NCI-H226 (cell line): ENCODE results near the gene TNFRSF1B.
A peak's percentile ranks its signal among the peaks of the same experiment; 100 is the strongest.

Source experiments
- DNase-seq: peaks from one replicate; pipeline ENCODE4 v3.0.0-alpha.2; 2015

The TNFRSF1B gene

GRCh38 chr1:12166834-12167492 is at the start of gene TNFRSF1B:
Gene TNFRSF1B, plus strand, starts transcription at chr1:12166991. Its CDS starts 101 bp downstream, at chr1:12167092.
- DNase-seq = no peak

DNA sequence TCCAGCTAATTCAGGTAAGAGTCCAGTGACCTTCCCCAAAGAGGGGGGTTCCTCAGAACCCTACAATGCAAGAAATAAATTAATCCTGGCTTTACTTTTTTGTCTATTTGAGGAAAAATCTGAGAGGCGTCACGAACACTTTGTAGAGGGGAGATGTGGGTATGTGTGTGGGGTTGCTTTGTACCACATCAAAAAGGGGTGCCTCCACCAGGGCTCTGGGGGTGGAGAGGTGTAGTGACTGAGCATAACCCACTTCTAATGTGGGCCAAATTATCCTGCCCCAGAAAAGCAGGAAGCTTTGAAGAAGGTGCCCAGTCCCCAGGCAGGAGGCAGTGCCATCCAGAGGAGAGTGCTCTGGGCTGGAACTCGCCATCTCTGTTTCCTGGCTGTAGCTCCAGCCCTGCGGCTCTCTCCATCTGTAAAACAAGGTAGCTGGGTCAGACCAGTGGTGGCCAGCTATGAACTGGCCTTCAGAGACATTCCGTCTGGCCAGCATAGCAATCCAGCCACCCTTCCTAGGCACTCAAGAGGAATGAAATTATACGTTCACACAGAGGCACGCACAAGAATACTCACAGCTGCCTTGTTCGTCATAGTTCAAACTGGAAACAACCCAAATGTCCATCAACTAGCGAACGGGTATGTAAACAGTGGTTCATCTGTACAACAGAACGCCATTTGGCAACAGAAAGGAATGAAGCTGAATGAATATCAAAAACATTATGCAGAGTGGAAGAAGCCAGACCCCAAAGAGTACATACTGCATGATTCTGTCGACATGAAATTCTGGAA is 45.4 kb upstream of the TNFRSF1B start:
- DNase-seq = no peak

GRCh38 chr1:12123172-12123571 is 43.6 kb upstream of the TNFRSF1B start:
- no peak for DNase-seq

DNA sequence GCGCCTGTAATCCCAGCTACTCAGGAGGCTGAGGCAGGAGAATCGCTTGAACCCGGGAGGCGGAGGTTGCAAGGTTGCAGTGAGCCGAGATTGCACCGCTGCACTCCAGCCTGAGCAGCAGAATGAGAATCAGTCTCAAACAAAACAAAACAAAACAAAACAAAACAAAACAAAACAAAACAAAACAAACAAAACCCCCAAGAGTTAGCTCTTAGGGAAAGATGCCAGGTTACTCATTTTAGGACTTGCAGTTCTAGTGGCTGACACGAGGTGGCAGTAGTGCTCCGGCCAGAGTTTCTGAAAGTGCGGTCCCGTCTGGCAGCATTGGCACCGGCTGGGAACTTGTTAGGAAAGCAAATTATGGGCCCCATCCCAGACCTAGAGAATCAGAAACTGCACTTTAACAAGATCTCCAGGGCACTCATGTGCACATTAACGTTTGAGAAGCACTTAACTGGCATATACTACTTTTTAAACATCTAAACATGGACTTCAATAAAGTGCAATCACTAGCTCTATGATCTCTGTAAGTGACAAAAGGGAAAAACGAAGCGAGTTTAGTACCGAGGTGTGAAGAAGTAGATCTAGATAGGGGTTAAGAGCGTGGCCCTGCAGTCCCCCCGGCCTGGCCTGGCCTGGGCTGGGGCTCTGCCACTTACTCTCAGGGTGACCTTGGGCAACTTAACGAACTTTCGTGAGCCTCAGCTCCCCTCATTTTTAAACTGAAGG is 41.9 kb upstream of the TNFRSF1B start:
- DNase-seq = peak; percentile 26

DNA sequence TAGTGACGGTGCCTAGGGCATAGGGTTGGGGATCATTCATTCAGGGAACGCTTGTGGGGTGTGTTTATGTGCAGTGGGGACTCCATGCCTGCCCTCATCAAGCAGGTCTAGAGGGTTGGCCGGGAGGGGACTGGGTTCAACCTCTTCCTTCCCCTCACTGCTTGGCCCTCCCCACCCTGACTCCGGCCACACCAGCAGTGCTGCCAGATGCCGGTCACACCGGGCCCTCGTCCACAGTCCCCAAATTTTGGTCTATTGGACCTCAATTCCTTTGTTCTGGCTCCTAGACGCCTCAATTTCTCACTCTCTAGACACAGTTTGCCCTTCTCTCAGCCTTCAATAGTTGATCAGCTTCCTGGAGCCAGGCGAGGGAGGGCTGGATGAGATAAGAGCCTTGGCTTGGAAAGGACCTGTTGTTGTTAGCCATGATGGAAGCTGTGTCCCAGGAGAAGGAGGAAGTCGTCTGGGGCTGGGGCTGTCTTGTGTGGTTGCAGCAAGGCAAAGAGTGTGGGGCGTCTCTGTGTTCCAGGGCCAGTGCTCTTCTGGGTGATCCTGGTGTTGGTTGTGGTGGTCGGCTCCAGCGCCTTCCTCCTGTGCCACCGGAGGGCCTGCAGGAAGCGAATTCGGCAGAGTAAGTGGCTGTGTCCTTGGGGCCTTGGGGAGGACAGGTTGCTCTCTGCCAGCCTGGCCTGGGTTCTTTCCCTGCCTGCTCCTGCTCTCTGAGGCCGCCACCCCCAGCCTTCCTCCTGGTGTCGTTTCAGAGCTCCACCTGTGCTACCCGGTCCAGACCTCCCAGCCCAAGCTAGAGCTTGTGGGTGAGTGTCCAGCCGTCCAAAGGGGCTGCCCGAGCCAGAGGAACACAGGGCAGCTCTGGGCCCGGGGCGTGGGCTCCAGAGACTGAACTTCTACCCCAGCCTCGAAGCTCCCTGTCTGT is 41.1 kb upstream of the TNFRSF1B start:
- no peak for DNase-seq

DNA sequence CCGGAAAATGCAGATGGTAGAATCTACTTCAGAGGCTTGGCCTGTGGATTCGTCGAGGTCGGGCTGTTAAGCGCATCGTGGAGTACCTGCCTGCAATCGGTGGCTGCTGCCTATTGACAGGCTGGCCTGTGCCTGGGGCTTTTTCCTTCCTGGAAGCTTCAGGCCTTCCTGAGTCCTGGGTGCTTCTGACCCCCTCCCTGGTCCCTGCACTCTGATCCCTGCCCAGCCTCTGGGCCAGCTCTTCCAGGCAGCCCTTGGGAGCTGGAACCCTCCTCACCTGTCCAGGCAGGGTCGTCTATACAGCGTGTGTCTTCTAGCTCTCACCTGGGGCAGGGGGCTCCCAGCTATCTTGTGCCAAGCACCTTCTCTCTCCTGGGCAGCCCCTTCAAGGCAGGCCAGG is 40.0 kb upstream of the TNFRSF1B start:
- no peak for DNase-seq

DNA sequence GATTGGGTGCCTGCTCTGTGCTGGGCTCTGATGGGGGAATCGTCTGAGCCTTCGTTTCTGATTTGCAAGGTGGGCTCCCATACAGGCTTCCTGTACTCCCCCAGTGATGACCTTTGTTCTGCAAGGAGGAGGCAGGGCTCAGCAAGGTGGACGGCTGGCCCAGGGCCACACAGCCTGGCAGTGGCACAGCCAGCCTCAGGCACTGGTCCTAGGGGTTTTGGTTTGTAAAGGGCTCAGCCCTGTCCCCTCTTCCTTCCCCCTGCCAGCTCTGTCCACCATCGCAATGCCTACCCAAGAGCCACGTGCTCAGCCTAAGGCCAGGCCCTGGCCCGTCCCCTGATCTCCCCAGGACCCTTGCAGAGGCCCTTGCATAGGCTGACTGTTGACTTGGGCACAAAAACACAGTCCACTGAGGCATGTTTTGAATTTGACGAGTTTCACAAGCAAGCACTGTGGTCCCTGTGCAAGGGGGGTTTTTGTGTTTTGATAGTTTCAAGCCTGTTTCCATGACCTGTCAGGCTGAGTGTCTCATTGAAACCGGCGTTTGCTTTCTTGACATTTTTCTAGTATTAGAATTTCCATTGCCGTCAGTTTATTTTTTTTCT is 39.5 kb upstream of the TNFRSF1B start:
- DNase-seq = no peak

DNA sequence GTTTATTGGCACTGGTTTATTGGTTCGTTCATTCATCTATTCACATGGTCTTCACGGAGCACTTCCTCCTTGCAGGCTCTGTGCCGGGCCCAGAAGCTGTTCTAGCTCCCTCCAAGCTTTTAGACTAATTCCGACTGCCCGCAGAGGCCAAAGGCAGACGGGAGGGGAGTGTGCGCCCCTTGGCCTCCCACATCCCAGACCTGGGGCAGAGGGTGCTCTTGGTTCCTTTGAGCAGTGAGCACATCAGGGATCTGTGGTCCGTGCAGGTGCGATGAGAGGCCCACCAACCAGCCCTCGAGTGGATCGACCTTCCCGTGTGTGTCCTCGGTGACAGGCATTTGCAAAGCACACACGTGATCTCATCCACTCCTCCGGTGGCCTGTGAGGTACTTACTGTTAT is 38.7 kb upstream of the TNFRSF1B start:
- no peak for DNase-seq

DNA sequence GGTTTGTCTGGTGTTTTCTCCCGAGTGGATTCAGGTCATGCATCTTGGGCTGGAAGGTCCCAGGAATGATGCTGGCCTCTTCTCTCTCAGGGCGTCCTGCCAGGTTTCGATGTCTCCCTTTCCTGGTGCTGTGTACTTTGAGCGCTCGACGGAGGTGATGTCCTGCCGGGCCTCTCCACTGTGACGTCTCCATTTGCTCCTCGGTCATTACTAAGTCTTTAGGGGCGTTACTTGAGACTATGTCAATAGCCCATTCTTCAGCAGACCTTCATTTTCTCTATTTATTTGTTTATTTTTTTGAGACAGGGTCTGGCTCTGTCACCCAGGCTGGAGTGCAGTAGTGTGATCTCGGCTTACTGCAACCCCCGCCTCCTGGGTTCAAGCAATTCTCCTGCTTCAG is 37.2 kb upstream of the TNFRSF1B start:
- DNase-seq = no peak

DNA sequence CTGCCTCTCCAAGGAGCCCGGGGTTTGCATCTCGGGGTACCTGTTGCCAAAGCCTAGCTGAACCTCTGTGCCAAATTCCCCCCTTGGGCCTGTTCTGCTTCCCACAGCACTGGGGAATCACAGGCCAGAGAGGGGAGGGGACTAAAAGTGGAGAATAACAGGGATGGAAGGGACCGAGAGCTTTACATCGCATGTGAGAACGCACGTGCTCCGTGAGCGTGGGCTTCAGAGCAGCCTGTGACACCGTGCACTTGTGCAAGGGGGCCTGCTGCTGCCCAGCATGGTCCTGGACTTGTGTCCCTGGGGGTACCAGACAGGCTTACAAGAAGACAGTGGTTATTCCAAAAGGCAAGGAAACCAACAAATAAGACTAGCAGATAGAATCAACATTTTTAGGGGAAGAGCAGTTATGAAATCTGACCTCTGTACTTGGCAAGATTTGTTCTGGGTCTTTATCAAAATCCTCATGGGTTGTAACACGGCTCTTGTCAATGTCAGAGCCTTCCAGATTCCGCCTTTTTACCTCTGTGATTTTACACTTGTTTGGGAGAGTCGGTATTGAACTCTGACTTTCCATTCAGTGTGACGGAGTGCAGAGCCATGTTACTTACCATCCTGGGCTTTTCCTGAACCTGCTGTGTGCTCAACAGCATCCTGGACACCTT is 36.2 kb upstream of the TNFRSF1B start:
- DNase-seq = no peak

DNA sequence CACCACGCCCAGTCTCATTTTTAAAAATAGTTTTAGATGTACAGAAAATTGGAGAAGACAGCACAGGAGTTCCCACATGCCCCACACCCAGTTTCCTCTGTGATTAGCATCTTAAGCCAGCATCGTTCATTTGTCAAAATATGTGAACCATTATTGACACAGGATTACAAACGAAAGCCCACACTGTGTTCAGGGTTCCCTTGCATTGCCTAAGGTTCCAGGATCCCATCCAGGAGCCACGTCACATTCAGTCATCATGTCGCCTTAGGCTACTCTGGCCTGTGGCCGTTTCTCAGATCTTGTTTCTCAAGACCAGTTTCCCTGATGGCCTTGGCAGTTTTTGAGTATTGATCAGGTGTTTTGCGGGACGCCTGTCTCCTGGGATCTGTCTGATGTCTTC is 34.7 kb upstream of the TNFRSF1B start:
- no peak for DNase-seq

DNA sequence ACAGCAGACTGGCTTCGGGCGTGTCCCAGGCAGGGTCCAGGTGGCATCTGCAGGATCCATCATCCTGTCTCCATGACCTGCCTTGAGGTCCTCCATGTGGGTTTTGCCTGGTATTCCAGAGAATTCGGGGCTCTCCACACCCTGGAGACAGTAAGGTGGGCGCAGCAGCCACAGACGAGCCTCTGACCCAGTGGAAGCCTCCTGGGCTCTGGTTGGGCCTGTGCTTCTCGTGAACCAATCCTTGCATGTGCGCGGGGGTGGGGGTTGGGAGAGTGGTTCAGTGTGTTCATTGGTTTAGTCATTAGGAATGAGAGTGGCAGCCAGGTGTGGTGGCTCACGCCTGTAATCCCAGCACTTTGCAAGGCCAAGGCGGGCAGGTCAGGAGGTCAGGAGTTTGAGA is 32.1 kb upstream of the TNFRSF1B start:
- DNase-seq = no peak

- no peak for DNase-seq
These were observed 31.2 kb upstream of the TNFRSF1B start for GRCh38 chr1:12135612-12136011.

DNA sequence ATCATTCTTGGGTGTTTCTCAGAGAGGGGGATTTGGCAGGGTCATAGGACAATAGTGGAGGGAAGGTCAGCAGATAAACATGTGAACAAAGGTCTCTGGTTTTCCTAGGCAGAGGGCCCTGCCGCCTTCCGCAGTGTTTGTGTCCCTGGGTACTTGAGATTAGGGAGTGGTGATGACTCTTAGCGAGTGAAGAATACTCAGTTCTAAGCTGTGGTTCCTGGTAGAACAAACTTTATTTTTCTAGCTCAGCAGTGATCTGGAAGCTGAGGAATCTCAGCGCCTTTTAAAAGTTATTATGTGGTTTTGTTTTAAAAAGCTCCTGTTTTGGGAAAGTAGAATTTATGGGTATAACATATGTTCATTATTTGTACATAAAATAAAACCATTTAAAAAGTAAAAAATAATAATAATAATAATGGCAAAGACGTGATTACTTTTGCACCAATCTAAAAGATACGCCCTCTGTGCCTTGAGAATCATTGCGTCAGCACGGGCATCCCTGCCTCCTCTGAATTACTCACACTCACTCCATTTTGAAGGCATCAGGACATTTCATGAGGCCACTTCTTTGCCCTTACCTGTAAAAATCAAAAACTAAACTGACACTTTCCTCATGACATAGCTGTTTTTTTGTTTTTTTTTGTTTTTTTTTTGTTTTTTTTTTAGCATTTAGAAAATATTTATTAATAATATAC is 29.7 kb upstream of the TNFRSF1B start:
- no peak for DNase-seq

DNA sequence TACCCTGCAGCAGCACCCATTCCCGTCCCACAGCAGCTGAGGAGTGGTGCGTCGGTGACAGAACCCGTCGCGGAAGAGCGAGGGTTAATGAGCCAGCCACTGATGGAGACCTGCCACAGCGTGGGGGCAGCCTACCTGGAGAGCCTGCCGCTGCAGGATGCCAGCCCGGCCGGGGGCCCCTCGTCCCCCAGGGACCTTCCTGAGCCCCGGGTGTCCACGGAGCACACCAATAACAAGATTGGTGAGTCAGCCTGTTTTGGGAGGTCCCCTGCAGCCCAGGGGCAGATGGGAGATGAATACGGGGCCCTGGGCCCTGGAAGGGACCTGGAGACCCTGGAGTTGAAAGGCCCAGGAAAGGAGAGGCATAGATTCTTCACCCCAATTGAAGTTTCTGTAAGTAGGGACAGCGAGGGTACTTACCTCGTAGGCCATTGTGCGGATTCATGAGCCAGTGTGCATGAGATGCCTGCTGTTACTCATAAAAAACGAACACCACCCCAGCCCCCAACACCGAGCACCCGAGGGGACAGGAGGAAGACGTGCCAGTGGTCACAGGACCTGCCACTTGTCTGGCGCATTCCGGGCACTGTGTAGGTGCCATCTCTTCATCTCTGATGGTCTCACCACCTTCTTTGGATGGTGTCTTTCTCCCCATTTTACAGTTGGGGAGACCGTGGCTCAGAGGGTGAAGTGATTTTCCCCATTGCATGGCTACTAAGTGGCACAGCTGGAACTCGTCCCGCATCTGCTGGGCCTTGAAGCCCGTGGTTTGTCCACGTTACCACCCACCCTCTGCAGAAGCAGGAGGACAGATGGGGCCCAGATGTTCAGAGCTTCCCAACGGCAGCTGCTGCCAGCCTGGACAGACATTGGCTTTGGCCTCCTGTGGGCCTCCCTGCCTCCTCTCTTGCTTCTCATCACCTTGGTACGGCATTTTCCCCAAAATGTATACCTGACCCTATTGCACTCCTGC is 28.3 kb upstream of the TNFRSF1B start:
- no peak for DNase-seq

DNA sequence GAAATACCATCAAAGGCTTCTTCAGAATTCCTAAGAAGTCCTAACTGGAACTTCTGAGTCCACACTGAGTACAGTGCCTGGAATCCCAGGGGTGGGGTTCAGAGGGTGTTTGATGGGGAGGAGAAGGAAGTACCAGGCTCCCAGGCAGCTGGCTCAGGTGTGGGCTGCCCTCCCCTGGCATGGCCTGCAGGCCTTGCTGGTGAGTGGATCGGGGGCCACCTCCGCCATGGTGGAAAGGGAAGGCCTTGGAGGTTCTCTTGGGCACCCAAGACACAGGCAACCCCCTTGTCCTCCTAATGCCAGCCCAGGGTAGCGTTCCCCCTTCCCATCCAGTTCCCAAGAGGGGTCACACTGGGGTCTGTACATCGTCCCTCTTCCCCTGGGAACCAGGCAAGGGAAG is 26.8 kb upstream of the TNFRSF1B start:
- no peak for DNase-seq

GRCh38 chr1:12140515-12141162 is 26.2 kb upstream of the TNFRSF1B start:
- DNase-seq = no peak

GRCh38 chr1:12141163-12141850 is 25.5 kb upstream of the TNFRSF1B start:
- no peak for DNase-seq
